Fibroblast of villous mesenchyme (primary cell): ENCODE data around the gene ANKRD65. TPM values are rescaled to one million over a fixed set of nuclear protein-coding genes. Genes with fewer than 3 reads are reported as not detected.
"Not testable (repeated sequence)": the region's sequence is repeated elsewhere in the genome, so short reads cannot be mapped to it uniquely, and the experiment has no call there.

Experiments
- DNase-seq: peaks from one replicate; pipeline ENCODE4 v3.0.0-alpha.2; 2010; ENCODE audit warnings: low read depth
- H3K4me3 ChIP-seq: 2 replicates; pipeline ENCODE4 v1.5.1; 2011; ENCODE audit warnings: low read depth, mild to moderate bottlenecking, low read length
- total RNA-seq: library from RNA; depleted of rRNA; stranded (reverse); fragments of >200 nt; gene quantifications from 2 replicates; pipeline ENCODE4 v1.2.3, GENCODE V29; 2012
- TF ChIP-seq, protein P1 (sequence below): IDR thresholded peaks from 2 replicates; pipeline ENCODE4 v1.5.1; 2012; ENCODE audit warnings: low read depth, mild to moderate bottlenecking, low read length; ENCODE audit not compliant: insufficient read depth

The ANKRD65 gene
- total RNA-seq, 1 donor = 0.43 TPM

DNA sequence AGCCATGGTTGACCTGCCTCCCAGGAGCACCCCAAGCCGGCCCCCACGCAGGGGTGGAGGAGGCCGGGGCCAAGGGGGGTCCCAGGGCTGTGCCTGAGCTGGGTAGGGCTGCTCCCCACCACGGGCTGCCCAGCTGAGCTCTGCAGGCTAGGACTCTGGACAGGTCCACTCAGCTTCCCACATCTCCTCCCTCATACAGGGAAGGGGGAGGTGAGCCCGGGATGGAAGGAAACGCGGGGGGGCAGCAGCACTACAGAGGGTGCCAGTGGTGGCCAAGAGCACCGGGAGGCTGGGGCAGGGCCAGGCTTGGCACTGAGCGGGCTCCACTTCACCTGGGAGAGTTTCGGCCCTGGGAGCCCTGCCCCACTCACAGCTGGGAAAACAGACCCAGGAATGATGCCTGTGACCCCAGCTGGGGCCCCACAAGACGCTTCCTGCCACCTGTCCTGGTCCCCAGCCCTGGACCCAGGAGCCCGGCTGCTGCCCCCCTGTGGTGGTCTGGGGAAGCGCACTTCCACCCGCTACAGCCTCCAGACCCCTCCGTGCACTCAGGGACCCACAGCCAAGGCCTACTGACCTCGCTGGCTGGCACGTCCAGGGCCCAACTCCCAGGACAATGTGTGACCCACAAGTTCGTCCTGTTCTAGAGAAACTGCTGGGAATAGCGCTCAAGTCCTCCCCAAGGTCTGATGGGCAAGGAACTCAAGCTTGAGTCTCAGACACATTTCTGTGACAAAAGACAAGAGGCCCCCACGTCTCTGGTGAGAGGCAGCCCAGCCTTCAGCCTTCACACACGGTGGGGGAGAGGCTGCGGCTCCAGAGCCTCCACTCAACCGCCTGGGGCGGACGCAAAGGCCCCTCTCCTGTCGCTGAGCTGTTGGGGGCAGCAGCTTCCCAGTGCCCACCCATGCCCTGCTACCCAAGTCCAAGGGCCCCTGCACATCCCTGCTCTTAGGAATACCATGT lies 49.0 kb downstream of the ANKRD65 start:
- TF ChIP-seq, protein P1, sequence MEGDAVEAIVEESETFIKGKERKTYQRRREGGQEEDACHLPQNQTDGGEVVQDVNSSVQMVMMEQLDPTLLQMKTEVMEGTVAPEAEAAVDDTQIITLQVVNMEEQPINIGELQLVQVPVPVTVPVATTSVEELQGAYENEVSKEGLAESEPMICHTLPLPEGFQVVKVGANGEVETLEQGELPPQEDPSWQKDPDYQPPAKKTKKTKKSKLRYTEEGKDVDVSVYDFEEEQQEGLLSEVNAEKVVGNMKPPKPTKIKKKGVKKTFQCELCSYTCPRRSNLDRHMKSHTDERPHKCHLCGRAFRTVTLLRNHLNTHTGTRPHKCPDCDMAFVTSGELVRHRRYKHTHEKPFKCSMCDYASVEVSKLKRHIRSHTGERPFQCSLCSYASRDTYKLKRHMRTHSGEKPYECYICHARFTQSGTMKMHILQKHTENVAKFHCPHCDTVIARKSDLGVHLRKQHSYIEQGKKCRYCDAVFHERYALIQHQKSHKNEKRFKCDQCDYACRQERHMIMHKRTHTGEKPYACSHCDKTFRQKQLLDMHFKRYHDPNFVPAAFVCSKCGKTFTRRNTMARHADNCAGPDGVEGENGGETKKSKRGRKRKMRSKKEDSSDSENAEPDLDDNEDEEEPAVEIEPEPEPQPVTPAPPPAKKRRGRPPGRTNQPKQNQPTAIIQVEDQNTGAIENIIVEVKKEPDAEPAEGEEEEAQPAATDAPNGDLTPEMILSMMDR = peak; percentile 93
- DNase-seq = peak; percentile 61
- H3K4me3 ChIP-seq = no peak overlapping the region

DNA sequence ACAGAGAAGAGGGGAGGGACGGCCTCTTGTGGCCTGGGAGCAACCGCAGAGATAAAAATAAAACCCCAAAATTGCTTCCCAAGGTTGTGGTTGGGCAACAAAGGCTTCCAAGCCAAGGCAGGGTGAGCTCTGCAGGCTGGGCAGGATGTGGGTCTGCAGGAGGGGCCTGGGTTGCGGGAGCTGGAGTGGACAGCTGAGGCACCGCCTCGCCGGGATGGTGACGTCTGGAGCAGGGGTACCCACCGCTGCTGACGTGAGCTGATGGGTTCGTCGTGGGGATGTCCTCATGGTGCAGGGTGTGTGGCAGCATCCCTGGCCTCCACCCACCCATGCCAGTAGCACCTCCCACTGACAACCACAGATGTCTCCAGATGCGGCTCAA lies 49.7 kb downstream of the ANKRD65 start:
- TF ChIP-seq, protein P1 = no peak
- H3K4me3 ChIP-seq = no peak overlapping the region
- peak; percentile 48 for DNase-seq

DNA sequence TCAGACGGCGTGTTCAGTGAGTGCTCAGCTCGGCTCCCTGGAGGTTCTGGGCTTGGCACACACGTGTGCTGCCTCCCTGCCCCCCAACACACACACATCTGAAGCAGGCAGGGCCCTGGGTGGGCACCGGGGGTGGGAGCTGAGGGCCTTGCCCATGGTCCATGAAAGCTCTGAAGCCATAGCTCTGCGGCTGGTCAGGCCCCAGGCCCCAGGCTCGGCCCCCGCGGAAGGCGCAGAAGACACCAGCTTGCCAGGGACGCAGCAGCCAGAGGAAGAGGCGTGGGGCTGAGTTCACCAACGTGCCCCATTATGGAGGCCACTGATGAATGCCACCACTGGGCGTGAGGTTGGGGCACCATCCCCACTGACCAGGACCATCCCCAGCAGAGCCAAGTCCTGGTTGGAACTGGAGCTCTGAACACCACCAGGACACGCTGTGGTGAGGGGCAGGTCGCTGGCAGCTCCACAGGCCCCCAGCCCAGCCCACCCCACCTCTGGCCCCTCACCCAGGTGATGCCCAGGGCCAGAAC lies 50.2 kb downstream of the ANKRD65 start:
- H3K4me3 ChIP-seq = no peak overlapping the region
- TF ChIP-seq, protein P1 = no peak
- no peak for DNase-seq

DNA sequence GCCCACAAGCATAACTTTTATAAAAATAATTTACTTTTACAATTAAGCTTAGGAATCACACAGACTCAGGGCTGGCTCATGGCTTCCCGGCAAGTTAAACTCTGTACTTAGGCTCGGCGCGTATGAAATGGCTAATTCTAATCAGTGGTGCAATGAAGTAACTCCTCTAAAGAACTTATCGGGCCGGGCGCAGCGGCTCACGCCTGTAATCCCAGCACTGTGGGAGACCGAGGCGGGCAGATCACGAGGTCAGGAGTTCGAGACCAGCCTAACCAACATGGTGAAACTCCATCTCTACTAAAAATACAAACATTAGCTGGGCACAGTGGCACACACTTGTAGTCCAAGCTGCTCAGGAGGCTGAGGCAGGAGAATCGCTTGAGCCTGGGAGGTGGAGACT lies 51.0 kb downstream of the ANKRD65 start:
- not testable (repeated sequence) for H3K4me3 ChIP-seq, DNase-seq

Other genes with a start within 250 kb of the ANKRD65 start
- not detected in 2 replicates for gene TTLL10, start 247.4 kb downstream of the ANKRD65 start, total RNA-seq
- not detected in 2 replicates for gene TNFRSF18, start 214.7 kb downstream of the ANKRD65 start, total RNA-seq
- 0.32 and 0.43 TPM in 2 replicates for gene TNFRSF4, start 207.1 kb downstream of the ANKRD65 start, total RNA-seq
- gene SDF4, start 189.3 kb downstream of the ANKRD65 start, total RNA-seq = 88.9 and 99.9 TPM in 2 replicates
- gene B3GALT6, start 189.0 kb downstream of the ANKRD65 start, total RNA-seq = 25.0 and 30.3 TPM in 2 replicates
- 0.32 and 0.43 TPM in 2 replicates for gene C1QTNF12, start 174.6 kb downstream of the ANKRD65 start, total RNA-seq
- gene UBE2J2, start 147.4 kb downstream of the ANKRD65 start, total RNA-seq = 49.9 and 51.4 TPM in 2 replicates
- gene SCNN1D, start 140.8 kb downstream of the ANKRD65 start, total RNA-seq = 0.86 and 0.97 TPM in 2 replicates
- gene ACAP3, start 113.3 kb downstream of the ANKRD65 start, total RNA-seq = 43.2 and 54.8 TPM in 2 replicates
- 25.0 and 36.7 TPM in 2 replicates for gene PUSL1, start 112.7 kb downstream of the ANKRD65 start, total RNA-seq
- 57.9 and 61.2 TPM in 2 replicates for gene INTS11, start 96.6 kb downstream of the ANKRD65 start, total RNA-seq
- 11.7 and 13.2 TPM in 2 replicates for gene CPTP, start 96.5 kb downstream of the ANKRD65 start, total RNA-seq
- under 0.01 TPM in 2 replicates for gene TAS1R3, start 90.0 kb downstream of the ANKRD65 start, total RNA-seq
- 69.5 and 70.9 TPM in 2 replicates for gene DVL1, start 71.9 kb downstream of the ANKRD65 start, total RNA-seq
- 249 and 351 TPM in 2 replicates for gene MXRA8, start 62.7 kb downstream of the ANKRD65 start, total RNA-seq
- 94.1 and 116 TPM in 2 replicates for gene AURKAIP1, start 46.1 kb downstream of the ANKRD65 start, total RNA-seq
- gene CCNL2, start 21.9 kb downstream of the ANKRD65 start, total RNA-seq = 94.7 and 130 TPM in 2 replicates
- 85.5 and 96.6 TPM in 2 replicates for gene MRPL20, start 14.0 kb downstream of the ANKRD65 start, total RNA-seq
- 5.6 and 6.8 TPM in 2 replicates for gene VWA1, start 14.4 kb upstream of the ANKRD65 start, total RNA-seq
- under 0.01 and 0.32 TPM in 2 replicates for gene ATAD3C, start 28.4 kb upstream of the ANKRD65 start, total RNA-seq
- 17.3 and 20.0 TPM in 2 replicates for gene ATAD3B, start 50.5 kb upstream of the ANKRD65 start, total RNA-seq
- gene ATAD3A, start 90.9 kb upstream of the ANKRD65 start, total RNA-seq = 32.9 and 36.7 TPM in 2 replicates
- 2.2 and 2.3 TPM in 2 replicates for gene TMEM240, start 119.3 kb upstream of the ANKRD65 start, total RNA-seq
- gene SSU72, start 153.6 kb upstream of the ANKRD65 start, total RNA-seq = 58.7 and 68.6 TPM in 2 replicates
- gene FNDC10, start 178.9 kb upstream of the ANKRD65 start, total RNA-seq = 0.43 and 2.6 TPM in 2 replicates
- gene MIB2, start 194.2 kb upstream of the ANKRD65 start, total RNA-seq = 58.7 and 62.8 TPM in 2 replicates
- gene MMP23B, start 210.9 kb upstream of the ANKRD65 start, total RNA-seq = 6.5 and 11.0 TPM in 2 replicates
- 5.2 and 6.0 TPM in 2 replicates for gene CDK11B, start 237.7 kb upstream of the ANKRD65 start, total RNA-seq